HG03442 (cell line): ENCODE measurements around the gene GABRR3.

Experiments used
- ATAC-seq: cut with Tn5 transposase; IDR thresholded peaks from one replicate; pipeline ENCODE4 v1.9.1; 2021; ENCODE audit warnings: mild to moderate bottlenecking, moderate library complexity; ENCODE audit not compliant: unreplicated experiment

GABRR3 gene

DNA sequence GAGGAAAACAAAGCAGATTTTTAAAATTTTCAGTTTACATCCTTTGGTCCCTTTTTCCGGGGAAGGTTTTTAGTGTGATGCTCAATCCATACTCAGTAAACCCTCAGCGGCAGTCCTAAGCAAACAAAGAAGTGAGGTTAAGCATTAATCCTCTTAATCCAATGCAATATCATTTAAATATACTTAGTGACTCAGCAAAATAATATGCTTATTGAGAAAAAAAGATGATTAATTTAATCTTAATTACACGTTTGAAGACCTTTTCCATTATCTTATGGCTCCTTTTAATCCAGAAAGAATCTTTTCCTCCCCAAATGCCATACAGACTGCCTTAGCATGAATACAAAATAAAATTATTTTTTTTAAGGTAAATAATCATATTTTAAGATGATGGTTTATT is at the start of gene GABRR3:
GABRR3 (minus strand) TSS at position 108 of the 400 bp plus-strand sequence. CDS start 328 bp downstream, outside the sequence.
- ATAC-seq, result no peak

DNA sequence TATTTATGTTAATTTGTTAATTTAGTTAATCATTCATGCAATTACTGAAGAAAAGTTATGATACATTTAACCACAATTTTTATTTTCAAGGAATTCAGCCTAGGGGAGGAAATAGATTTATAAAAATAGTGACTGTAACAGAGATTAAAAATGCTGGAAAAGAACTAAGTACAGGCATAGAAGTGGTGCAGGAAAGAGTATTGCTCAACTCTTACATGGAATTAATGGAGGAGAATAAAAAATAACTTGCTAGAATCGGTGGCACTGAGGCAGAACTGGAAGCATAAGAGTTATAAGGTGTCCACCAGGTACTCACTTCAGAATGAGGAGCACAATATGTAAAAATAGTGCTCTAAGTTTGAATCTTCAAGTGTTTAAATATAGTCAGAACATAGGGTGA is 38.4 kb upstream of the GABRR3 start:
- no peak for ATAC-seq

DNA sequence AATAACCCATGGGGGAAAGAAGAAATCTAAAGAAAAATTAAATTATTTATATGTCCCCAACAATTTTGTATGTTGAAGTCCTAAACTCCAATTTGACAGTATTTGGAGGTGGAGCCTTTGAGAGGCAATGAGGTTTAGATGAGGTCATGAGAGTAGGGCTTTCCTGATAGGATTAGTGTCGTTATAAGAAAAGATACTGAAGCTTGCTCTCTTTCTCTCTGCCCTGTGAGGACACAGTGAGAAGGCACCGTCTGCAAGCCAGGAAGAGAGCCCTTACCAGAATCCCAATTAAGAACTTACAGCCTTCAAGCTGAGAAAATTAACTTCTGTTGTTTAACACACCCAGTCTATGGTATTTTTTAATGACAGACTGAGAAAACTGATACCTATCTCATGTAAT is 35.7 kb upstream of the GABRR3 start:
- ATAC-seq, result no peak

- no peak for ATAC-seq
Measured at GRCh38 chr3:98068824-98069223, 33.7 kb upstream of the GABRR3 start.

DNA sequence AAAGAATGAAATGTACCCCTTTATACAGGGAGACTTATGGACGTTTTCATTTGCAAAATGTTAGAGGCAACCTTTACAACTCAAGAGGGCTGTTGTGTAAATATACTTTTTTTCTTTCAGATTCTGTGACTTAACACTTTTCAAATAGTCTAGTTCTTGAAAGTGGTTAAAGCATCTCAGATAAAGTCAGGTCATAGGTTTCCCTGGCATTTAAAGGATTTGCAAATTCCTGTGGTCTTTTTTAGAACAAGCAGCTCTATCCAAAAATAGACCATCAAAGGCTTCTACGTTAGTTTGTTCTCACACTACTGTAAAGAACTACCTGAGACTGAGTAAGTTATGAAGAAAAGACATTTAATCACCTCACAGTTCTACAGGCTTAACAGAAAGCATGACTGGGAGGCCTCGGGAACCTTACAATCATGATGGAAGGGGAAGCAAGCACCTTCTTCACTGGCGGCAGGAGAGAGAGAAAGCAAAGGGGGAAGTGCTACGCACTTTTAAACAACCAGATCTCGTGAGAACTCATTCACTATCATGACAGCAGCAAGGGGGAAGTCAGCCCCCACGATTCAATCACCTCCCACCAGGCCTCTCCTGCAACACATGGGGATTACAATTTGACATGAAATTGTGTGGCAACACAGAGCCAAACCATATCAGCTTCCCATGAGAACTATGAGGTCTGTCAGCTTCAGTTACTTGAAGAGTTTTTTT is 23.3 kb upstream of the GABRR3 start:
- ATAC-seq, result no peak

DNA sequence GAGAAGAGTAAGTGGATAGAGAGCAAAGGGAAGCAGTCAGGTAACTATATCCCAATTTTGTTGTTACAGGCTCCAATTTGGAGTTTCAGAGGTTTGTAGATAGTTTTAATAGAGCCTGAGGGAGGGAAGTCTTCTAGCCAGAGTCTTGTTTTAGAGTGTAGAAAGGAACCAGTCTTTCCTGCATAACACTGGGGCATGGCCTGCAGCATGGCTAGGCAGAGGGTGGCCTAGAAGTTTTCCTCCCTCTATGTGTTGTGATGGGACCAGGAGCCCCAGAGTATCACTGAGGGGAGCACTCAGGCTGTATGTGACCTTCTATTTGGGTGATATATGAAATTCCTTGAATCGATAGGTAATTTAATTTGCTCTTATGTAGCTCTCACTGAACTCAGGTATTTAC is 22.5 kb upstream of the GABRR3 start:
- ATAC-seq, result no peak

DNA sequence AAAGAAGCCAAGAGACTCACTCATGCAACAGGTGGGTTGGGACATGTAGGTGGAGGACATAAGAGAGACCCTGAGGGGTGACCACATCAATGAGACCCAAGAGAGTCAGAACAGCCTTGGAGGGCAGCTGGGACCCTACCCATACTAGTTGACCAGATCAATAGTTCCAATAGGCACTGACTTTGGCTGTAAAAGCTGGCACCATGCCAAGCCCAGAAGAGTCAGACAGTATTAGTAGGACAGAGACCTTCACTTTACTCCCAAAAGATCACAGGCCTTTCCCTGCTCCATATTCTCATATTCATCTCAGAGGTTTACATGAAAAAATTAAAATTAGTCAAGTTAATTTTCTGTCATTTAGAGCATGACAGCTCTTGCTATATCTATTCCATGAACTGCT is 20.9 kb upstream of the GABRR3 start:
- ATAC-seq, result no peak

DNA sequence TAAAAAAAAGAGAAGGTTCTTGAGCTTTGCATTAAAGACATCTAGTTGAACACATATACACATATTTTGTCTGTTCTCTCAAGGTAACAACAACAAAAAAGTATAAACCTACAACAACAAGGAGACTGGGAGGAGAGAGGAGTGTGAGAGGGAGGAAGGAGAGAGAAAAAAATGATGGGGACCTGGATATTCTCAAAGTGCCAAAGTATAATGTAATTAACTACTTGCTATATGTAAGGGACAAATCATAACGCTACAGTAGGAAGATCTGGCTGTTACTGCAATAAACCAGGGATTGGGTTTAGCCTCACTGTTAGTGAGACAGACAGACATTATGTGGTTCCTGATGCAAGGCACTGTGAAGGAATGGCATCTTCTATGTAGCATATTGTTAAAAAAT is 14.2 kb upstream of the GABRR3 start:
- ATAC-seq, result no peak

DNA sequence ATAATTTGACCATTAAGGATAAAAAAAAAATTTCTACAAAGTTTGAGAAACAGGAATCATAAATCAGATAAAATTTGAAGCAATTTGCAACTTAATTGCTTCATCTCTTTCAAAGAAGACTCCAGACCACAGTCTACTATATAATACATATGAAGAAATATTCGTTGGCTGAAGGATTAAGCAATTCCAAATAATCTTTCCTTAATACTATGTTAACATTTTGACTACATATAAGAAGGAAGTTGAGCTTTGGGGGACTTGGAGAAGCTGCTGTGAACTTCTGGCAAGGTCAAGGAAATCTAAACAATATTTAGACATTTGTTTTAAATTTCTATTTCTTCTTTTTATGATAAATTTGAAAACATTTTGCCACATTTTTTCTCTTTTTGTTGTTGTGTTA is 13.5 kb upstream of the GABRR3 start:
- no peak for ATAC-seq

DNA sequence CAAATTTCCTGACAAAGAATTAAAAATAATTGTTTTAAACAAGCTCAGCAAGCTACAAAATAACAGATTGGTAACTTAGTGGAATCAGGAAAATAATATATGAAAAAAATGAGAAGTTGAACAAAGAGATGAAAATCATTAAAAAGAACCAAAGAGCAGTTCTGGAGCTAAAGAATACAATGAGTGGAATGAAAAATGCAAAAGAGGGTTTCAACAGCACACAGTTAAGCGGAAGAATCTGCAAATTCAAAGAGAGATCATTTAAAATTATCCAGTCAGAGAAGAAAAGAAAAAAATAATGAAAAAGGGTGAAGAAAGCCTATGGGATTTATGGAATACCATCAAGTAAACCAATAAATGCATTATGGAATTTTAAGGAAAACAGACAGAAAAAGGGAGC is 6.2 kb upstream of the GABRR3 start:
- no peak for ATAC-seq

- ATAC-seq, result peak; percentile 97
Measured at GRCh38 chr3:98039322-98040024, 4.4 kb upstream of the GABRR3 start.

DNA sequence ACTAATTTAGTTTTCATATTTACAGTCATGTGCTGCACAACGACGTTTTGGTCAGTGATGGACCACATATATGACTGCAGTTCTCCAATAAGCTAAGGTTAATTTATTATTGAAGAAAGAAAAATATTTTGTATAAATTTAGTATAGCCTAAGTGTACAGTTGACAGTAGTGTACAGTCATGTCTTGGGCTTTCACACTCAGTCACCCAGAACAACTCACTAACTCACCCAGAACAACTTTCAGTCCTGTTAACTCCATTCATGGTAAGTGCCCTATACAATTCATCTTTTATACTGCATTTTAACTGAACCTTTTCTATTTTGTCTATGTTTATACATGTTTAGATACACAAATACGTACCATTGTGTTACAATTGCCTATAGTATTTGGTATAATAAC is 3.8 kb upstream of the GABRR3 start:
- ATAC-seq, result no peak

DNA sequence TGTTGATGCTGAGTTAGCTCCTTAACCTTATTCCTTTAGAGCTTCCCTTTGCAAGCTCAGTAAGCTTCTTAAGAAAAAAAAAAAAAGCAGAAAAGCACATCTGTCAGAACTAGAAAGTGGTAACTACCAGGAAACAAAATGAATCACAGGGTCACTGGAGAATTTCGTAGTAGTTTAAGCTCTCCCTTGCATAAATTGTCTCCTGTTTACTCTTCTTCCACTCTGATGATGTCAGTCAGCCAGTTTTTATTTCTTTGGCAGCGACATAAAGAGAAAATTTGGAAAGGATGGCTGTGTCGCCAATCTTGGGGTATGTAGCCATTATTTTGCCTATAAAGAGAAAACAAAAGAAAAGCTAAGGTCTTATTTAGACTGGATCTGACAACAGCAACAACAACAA is 3.2 kb upstream of the GABRR3 start:
- no peak for ATAC-seq

DNA sequence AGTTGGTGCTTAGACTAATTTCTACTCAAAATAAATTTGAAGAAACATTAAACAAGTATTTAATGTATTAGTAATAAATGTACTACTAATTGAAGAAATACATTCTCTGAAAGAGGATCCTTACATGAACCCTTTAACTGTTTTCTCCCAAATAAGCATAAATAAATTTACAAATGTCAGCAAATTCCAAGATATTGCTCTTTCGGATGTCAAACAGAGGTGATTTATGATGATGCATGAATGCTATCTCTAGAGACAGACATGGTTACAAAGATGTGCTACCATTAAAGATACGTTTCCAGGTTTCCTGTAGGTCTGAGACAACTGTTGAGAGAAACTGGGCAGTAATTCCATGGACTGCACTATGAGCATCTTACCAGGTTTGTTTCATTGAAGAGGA is 629 bp downstream of the GABRR3 start:
- ATAC-seq, result no peak

GRCh38 chr3:98034036-98034435 is 1.1 kb downstream of the GABRR3 start:
- no peak for ATAC-seq

GRCh38 chr3:98032904-98033303 is 2.2 kb downstream of the GABRR3 start:
- no peak for ATAC-seq

DNA sequence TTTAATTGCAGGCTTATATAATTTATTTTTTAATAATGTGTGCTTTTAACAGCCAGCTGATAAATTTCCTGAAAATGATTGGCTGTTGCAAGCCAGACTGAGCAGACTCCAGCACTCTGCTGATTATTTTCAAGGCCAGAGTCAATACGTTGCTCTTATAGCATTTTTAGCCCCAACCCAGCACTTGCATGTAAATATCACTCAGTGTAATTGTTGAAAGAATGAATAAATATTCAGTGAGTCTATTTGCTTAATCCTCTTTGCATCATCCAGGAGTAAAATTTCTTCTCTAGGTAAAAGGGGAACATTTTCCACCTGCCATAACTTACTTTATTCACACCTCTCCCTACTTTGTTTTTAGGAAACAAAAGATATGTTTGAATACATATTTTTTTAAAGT is 2.9 kb downstream of the GABRR3 start:
- no peak for ATAC-seq

GRCh38 chr3:98029083-98029482 is 6.0 kb downstream of the GABRR3 start:
- ATAC-seq, result no peak

DNA sequence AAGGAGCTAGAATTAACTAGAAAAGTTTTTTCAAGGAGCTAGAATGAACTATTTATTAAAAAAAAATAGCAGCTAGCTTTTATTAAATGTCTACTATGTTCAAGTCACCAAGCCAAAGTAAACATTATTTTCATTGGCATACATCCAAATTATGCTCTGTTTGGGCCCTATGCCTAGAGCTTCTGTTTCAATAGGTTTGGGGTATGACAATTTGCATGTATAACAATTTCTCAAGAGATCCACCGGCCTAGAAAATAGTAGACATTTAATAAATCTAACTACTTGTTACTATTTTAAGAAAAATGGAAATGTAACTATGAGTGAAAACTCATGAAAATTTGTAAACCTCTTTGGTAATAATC is 8.0 kb downstream of the GABRR3 start:
- no peak for ATAC-seq

DNA sequence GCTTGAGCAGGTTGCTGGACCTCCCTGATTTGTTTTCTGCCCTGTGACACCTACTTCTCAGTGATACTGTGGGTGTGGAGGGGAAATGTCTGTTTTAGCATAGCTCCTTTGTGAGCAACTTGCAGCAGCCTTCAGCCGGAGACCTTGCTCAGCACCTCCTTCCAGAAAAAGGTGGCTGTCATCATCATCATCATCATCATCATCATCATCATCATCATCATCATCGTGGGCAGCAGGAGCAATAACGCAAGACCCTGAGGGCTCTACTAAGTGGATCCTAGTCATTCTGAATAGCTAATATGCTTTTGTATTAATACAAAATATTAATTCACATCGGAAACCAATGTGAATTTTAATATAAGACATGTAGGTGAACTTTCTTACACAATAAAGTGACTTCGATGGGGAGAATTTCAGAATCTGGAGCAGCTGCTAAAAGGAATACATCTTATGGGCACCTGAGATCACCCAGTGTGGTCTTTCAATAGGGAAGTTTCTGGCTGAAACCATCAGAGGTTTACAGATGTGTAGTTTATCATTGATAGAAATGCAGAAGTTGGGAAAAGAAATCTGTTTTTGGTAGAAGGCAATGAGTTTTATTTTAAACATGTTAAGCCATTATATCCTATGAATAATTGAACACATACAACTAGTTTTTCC is 8.6 kb downstream of the GABRR3 start:
- no peak for ATAC-seq

DNA sequence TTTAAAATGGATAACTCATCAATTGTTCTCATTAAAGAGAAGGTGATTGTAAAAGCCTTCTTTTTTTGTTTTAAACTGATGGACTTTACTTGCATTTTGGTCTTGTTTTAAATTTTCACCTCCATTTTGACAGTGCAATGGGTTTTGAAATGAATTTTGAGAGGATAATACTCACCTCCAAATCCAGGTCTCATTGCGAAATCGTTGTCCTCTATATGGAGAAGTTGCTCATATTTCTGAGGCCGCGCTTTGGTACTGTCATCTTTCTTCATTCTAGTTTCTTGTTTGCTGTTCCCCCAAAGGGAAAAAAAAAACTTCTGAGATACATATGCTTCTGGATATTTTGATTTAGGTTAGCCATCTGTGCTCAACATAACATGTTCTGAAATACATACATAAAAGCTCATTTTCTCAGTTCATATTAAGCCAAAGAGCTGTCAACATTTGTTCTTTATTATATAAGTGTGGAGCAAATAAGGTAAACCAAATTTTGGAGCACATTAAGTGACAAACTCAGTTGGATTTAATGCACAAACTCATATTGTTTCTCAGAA is 9.6 kb downstream of the GABRR3 start:
- no peak for ATAC-seq
